Measurements from ENCODE around the gene BPTF. TPM values are rescaled to one million over a fixed set of nuclear protein-coding genes. Genes with fewer than 3 reads are reported as not detected.

BPTF gene
- total and polyA plus RNA-seq, 2 of the 13 experiments (the other 11 are each of a cell fraction or from before 2014, with no cell fraction given) = 43.5 to 66.1 TPM

DNA sequence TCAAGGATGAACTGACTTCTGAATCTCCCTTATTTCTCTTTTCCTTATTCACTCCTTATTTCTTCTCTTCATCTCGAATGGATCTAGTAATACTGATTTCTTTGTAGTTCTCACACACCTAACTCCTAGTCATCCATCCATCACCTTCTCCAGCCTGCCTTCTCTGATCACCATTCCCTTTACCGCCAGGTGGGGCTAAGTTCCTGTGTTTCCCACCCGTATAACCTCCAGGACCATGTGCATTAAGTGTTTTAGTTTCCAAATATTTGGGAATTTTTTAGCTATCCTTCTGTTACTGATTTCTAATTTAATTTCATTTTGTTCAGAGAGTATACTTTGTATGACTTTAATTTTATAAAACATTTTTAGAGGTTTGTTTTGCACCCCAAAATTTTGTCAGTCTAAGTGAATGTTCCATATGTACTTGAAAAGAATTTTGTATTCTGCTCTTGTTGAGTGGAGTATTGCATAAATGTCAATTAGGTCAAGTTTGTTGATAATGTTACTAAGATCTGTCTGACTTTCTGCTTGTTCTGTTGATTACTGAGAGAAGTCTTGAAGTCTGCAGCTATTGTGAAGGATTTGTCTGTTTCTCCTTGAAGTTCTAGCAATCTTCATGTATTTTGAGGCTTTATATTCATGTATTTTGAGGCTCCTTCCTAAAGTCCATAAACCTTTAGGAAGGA lies 8.8 kb downstream of the BPTF start:
- H3K4me1 ChIP-seq (ENCODE audit: insufficient read depth, low read length) = peaks cover 57% of the 10 kb centered on the region
- ATAC-seq (peak; percentile 42; the same call in 2 of the 3 replicates), FAIRE-seq (no peak), DNase-seq (ENCODE audit: low spot score) (no peak)
- no peaks in the 10 kb centered on the region for H3K9me3 ChIP-seq (ENCODE audit: low read length)
- H3K27me3 ChIP-seq (ENCODE audit: control insufficient read depth in 1 of 2, insufficient read depth in 2 of 2, low read length in 2 of 2) = no peaks in the 10 kb centered on the region
- WGBS (ENCODE audit: low lambda C conversion rate) = 77% methylated on average over 3 of the region's 3 CpGs
- POLR2A ChIA-PET = no interaction called here
- no peak overlapping the region for H2AFZ ChIP-seq (ENCODE audit: low read length)
- H3K36me3 ChIP-seq (replicated peaks in 1 of 2; ENCODE audit: control insufficient read depth in 1 of 2, insufficient read depth in 2 of 2, low read length in 2 of 2) = no peaks in the 10 kb centered on the region; a peak in 2 of 5 replicates
- no TSS peak for BruUV-seq (replicated peaks)
- CTCF ChIA-PET (ENCODE audit: low intra/inter-chr PET ratio, low total read pairs) = no interaction called here
- in situ Hi-C loops (cut with HindIII; ENCODE audit: extremely low pct_ligation_motif_present, low pct_unique_long_range_greater_than_20kb) (no loop called here), intact Hi-C loops (cut with micrococcal nuclease; ENCODE audit: unreplicated experiment) (no loop called here)
- H3K79me2 ChIP-seq (ENCODE audit: insufficient read depth, low read length) = peaks cover 96% of the 10 kb centered on the region
- H3K9ac ChIP-seq (ENCODE audit: insufficient read depth, low read depth, low read length) = no peak overlapping the region
- H3K4me3 ChIP-seq (replicated peaks in 1 of 3; ENCODE audit: insufficient read depth in 1 of 3, low read depth in 2 of 3, low read length in 3 of 3) = no peak overlapping the region
- no peak overlapping the region for H3K27ac ChIP-seq (ENCODE audit: extremely low read length, insufficient read depth, low read length)
- no peak overlapping the region for H3K4me2 ChIP-seq (ENCODE audit: low read depth, low read length)
- peaks cover 50% of the 10 kb centered on the region for H4K20me1 ChIP-seq (ENCODE audit: insufficient read depth, low read length)
- TF ChIP-seq PRPF4 (IDR thresholded peaks at IDR 0.05; ENCODE audit: low read depth, low read length, poor library complexity, severe bottlenecking) (no peak), DNMT1 (CRISPR knock-in tag; IDR thresholded peaks at IDR 0.05) (no peak), ZNF788 (CRISPR knock-in tag; IDR thresholded peaks at IDR 0.05; ENCODE audit: borderline replicate concordance) (no peak), ZNF496 (CRISPR knock-in tag; IDR thresholded peaks at IDR 0.05; ENCODE audit: insufficient replicate concordance) (no peak), ZNF275 (CRISPR knock-in tag; IDR thresholded peaks at IDR 0.05; ENCODE audit: borderline replicate concordance) (no peak), ZNF329 (CRISPR knock-in tag; IDR thresholded peaks at IDR 0.05; ENCODE audit: low read depth) (no peak), ZBTB4 (CRISPR knock-in tag; IDR thresholded peaks at IDR 0.05; ENCODE audit: borderline replicate concordance) (no peak), BCL6 (CRISPR knock-in tag; IDR thresholded peaks at IDR 0.05) (no peak), HNRNPL (IDR thresholded peaks at IDR 0.05; ENCODE audit: low read depth, low read length) (no peak), ZNF614 (CRISPR knock-in tag; IDR thresholded peaks at IDR 0.05; ENCODE audit: borderline replicate concordance) (peak; percentile 96), HBP1 (CRISPR knock-in tag; IDR thresholded peaks at IDR 0.05; ENCODE audit: low read depth) (no peak), STAG1 (CRISPR knock-in tag; IDR thresholded peaks at IDR 0.05) (0 out of 2 replicates have a peak, but pooled peaks have one; percentile 9), CEBPG (CRISPR knock-in tag; IDR thresholded peaks at IDR 0.05) (no peak), NR2C2 (CRISPR knock-in tag; IDR thresholded peaks at IDR 0.05; ENCODE audit: borderline replicate concordance) (no peak)
- TF ChIP-seq, protein P1, sequence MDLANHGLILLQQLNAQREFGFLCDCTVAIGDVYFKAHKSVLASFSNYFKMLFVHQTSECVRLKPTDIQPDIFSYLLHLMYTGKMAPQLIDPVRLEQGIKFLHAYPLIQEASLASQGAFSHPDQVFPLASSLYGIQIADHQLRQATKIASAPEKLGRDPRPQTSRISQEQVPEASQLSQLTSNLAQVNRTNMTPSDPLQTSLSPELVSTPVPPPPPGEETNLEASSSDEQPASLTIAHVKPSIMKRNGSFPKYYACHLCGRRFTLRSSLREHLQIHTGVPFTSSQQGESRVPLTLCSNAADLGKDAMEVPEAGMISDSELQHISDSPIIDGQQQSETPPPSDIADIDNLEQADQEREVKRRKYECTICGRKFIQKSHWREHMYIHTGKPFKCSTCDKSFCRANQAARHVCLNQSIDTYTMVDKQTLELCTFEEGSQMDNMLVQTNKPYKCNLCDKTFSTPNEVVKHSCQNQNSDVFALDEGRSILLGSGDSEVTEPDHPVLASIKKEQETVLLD (CRISPR knock-in tag; IDR thresholded peaks at IDR 0.05; ENCODE audit: low read depth) = no peak

Measured in HepG2 (cell line).